Type B pancreatic cell (in vitro differentiated cells): ENCODE results near the gene ARF3. TPM values are rescaled to one million over a fixed set of nuclear protein-coding genes. Genes with fewer than 3 reads are reported as not detected.
"Not testable (repeated sequence)": the region's sequence is repeated elsewhere in the genome, so short reads cannot be mapped to it uniquely, and the experiment has no call there.

Experiments
- DNase-seq: peaks from one replicate; pipeline ENCODE4 v3.0.0; 2021; ENCODE audit warnings: mixed read lengths; ENCODE audit not compliant: unreplicated experiment; ENCODE audit errors: extremely low spot score
- H3K27ac Mint-ChIP-seq: 2 replicates; pipeline ENCODE4 v1.8.0; 2021; ENCODE audit warnings: mild to moderate bottlenecking, mixed read lengths
- H3K27me3 Mint-ChIP-seq: 2 replicates; pipeline ENCODE4 v1.8.0; 2021; ENCODE audit warnings: mixed read lengths
- H3K36me3 Mint-ChIP-seq: 2 replicates; pipeline ENCODE4 v1.8.0; 2021; ENCODE audit warnings: mixed read lengths
- H3K4me1 Mint-ChIP-seq: one replicate; pipeline ENCODE4 v1.8.0; 2021; ENCODE audit warnings: mixed read lengths; ENCODE audit not compliant: unreplicated experiment
- H3K4me3 Mint-ChIP-seq: 2 replicates; pipeline ENCODE4 v1.8.0; 2021; ENCODE audit warnings: mild to moderate bottlenecking, mixed read lengths
- H3K9me3 Mint-ChIP-seq: 2 replicates; pipeline ENCODE4 v1.8.0; 2021; ENCODE audit warnings: mixed read lengths
- total RNA-seq: library from RNA; stranded (reverse); gene quantifications from 2 replicates; pipeline ENCODE4 v1.2.1, GENCODE V29; 2021; ENCODE audit warnings: low replicate concordance
- TF ChIP-seq, protein P1 (sequence below): fragments of 200-600 bp; sonication (generic); conservative IDR thresholded peaks from 2 replicates; pipeline ENCODE4 v1.5.0; 2021; ENCODE audit warnings: antibody characterized with exemption, mild to moderate bottlenecking

ARF3 gene
- total RNA-seq, 1 donor from 2014 or later = 161 TPM

DNA sequence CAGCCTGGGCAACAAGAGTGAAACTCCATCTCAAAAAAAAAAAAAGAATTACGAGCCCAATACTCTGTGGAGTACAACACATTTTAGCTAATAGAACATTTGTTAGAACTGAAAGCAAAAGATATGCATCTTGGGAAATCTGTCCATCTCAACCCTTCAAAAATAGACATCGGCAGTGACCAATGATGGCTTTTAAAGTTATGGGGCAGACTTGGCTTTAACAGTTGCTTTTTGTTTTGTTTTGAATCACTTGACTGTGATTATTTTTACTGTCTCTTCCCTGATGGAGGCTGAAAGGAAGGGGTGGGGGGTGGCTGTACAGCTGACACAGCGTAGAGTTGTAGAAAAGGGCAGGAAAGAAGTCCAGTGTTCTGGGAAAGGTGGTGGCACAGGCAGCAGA lies 34.2 kb downstream of the ARF3 start:
- Mint-ChIP-seq H3K27ac (no peak overlapping the region), H3K27me3 (no peaks in the 10 kb centered on the region), H3K36me3 (peaks cover 9% of the 10 kb centered on the region), H3K4me1 (peaks cover 7% of the 10 kb centered on the region), H3K9me3 (no peaks in the 10 kb centered on the region), H3K4me3 (peak overlapping the region; percentile 23)
- no peak for DNase-seq
- TF ChIP-seq, protein P1, sequence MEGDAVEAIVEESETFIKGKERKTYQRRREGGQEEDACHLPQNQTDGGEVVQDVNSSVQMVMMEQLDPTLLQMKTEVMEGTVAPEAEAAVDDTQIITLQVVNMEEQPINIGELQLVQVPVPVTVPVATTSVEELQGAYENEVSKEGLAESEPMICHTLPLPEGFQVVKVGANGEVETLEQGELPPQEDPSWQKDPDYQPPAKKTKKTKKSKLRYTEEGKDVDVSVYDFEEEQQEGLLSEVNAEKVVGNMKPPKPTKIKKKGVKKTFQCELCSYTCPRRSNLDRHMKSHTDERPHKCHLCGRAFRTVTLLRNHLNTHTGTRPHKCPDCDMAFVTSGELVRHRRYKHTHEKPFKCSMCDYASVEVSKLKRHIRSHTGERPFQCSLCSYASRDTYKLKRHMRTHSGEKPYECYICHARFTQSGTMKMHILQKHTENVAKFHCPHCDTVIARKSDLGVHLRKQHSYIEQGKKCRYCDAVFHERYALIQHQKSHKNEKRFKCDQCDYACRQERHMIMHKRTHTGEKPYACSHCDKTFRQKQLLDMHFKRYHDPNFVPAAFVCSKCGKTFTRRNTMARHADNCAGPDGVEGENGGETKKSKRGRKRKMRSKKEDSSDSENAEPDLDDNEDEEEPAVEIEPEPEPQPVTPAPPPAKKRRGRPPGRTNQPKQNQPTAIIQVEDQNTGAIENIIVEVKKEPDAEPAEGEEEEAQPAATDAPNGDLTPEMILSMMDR = no peak

DNA sequence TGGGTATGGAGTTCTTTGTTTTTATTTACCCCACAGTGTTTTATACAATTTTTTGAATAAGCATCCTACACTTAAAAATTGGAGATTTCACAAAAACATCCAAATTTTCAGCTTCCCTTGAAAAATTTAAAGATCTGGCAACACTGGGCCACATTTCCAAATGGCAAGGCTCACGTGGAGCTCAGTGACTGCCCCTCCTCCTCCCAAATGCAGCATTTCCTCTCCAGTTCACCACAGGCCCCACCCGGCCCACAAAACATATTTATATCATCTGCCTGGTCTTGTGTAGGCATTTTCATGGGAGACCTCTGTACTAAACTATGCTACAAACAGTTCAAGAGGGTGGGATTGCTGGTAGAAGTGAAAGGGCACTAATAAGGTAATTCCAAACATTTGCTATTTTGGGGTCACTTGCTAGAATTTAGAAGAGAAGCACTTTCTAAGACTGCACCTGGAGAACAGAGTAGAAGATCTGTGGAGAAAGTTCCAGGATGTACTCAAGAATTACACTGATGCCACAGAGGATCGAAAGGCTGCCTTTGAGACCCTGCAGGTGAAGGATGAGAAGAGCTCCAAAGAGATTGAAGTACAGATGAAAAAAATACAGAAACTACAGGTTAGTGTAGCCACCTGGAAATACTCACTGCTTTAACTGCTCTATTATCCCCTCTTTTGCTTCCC lies 39.3 kb downstream of the ARF3 start:
- DNase-seq = no peak
- Mint-ChIP-seq H3K27ac (no peak overlapping the region), H3K36me3 (peaks cover 8% of the 10 kb centered on the region), H3K4me3 (no peak overlapping the region), H3K9me3 (no peaks in the 10 kb centered on the region), H3K27me3 (no peaks in the 10 kb centered on the region), H3K4me1 (no peaks in the 10 kb centered on the region)
- TF ChIP-seq, protein P1 = no peak

DNA sequence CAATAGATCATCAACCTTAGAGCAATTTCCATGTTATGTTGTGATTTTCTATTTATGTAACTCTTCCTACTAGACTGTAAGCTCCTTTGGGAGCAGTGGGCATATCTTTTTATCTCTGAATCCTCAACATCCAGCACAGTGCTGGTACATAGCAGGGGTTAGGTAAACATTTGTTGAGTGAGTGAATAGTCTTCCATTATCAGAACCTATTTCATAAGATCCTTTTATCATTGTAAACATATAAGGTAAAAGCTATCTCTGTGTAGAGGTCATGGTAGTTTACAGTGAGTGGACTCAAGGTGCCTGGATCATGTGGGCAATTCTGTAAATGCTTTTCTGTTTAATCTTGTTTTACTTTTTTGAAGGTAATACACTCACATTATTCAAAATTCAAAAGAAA lies 47.1 kb downstream of the ARF3 start:
- no peaks in the 10 kb centered on the region for H3K36me3 Mint-ChIP-seq
- TF ChIP-seq, protein P1 = no peak
- peak overlapping the region; percentile 51 for H3K27ac Mint-ChIP-seq

DNA sequence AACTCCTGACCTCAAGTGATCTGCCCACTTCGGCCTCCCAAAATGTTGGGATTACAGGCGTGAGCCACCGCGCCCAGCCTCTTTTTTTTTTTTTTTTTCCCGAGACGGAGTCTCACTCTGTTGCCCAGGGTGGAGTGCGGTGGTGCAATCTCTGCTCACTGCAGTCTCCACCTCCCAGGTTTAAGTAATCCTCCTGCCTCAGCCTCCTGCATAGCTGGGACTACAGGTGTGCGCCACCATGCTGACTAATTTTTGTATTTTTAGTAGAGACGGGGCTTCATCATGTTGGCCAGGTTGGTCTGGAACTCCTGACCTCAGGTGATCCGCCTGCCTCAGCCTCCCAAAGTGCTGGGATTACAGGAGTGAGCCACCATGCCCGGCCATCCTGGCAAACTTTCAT lies 47.6 kb downstream of the ARF3 start:
- not testable (repeated sequence) for H3K4me3 Mint-ChIP-seq, H3K9me3 Mint-ChIP-seq, H3K36me3 Mint-ChIP-seq, H3K4me1 Mint-ChIP-seq, DNase-seq, H3K27me3 Mint-ChIP-seq
- H3K27ac Mint-ChIP-seq = peak overlapping the region; percentile 51

More for the DNA sequence above, 47.1 kb downstream of the ARF3 start:
- H3K4me3 Mint-ChIP-seq = no peak overlapping the region
- H3K27me3 Mint-ChIP-seq = no peaks in the 10 kb centered on the region
- H3K9me3 Mint-ChIP-seq = no peaks in the 10 kb centered on the region
- H3K4me1 Mint-ChIP-seq = peaks cover 4% of the 10 kb centered on the region
- no peak for DNase-seq

DNA sequence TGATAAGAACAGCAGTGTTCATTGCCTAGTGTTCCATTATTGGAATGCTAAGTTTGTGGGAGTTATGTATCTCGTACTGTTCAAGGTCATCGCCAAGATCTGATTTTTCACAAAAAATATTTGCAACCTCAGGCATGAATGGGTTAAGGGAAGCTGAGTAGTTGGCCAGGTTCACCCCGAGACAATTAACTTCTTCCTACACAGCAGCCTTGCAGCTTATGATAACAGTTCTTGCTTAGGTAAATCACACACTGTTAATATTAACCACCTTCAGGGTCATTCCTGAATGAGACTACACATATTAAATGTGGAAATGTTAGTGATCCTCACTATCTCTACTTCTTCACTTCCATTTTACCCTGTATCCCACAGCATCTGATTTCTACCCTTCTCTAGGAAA lies 50.0 kb downstream of the ARF3 start:
- H3K36me3 Mint-ChIP-seq = no peaks in the 10 kb centered on the region
- TF ChIP-seq, protein P1 = no peak
- H3K9me3 Mint-ChIP-seq = no peaks in the 10 kb centered on the region
- H3K4me1 Mint-ChIP-seq = peaks cover 10% of the 10 kb centered on the region
- H3K27me3 Mint-ChIP-seq = no peaks in the 10 kb centered on the region
- DNase-seq = no peak
- H3K4me3 Mint-ChIP-seq = peak overlapping the region; percentile 8
- no peak overlapping the region for H3K27ac Mint-ChIP-seq

DNA sequence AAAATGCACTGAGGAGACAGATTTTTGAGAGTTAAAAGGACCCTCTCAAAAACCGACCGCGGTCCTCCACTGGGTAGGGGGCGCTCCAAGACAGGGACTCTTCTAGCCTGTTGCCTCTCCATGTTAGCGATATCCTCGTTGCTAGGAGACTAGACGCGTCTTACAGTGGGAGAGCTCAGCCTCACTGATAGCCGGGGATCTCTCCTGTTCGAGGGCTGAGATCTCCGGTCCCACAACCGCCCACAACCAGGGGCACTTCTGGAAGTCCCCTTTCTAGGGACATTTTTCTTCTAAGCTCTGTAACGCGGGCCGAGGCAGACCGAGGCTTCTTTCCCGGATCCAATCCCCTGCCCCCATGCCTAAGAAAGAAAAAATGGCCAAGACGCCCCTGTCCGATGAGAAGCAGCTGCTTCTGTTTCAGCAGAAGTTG lies 53.3 kb downstream of the ARF3 start:
- Mint-ChIP-seq H3K36me3 (no peaks in the 10 kb centered on the region), H3K4me3 (peak overlapping the region; percentile 90), H3K4me1 (peaks cover 6% of the 10 kb centered on the region), H3K27me3 (no peaks in the 10 kb centered on the region), H3K27ac (peak overlapping the region; percentile 75), H3K9me3 (no peaks in the 10 kb centered on the region)
- DNase-seq = peak; percentile 89
- TF ChIP-seq, protein P1 = peak; percentile 85
